AG09319 (cell line): ENCODE measurements around the gene MOK.

Source experiments
- DNase-seq: peaks from one replicate; pipeline ENCODE4 v3.0.0-alpha.2; 2010; ENCODE audit warnings: low read depth; ENCODE audit errors: extremely low read depth
- TF ChIP-seq, protein P1 (sequence below): IDR thresholded peaks from 2 replicates; pipeline ENCODE4 v1.5.1; 2011; ENCODE audit warnings: low read depth, mild to moderate bottlenecking, inconsistent platforms, low read length, moderate library complexity

MOK gene

DNA sequence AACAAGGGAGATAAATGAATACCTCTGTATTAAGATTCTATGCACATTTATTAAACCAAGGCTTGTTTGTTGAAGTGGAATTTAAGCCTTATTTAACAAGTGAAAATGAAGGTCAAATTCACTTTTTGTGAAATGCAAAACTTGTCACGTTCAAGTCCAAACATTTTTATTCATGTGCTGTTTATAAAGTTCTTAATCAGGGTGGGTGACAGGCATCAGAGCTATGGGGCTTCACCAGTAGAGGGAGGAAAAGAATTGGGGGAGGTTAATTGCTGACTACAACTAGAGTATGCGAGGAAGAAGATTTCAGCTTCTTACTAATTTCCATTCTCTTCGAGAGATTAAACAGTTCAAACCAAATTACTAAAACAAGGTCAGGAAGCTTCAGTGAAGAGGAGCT, 9.7 kb downstream of the MOK start:
- no peak for DNase-seq
- TF ChIP-seq, protein P1, sequence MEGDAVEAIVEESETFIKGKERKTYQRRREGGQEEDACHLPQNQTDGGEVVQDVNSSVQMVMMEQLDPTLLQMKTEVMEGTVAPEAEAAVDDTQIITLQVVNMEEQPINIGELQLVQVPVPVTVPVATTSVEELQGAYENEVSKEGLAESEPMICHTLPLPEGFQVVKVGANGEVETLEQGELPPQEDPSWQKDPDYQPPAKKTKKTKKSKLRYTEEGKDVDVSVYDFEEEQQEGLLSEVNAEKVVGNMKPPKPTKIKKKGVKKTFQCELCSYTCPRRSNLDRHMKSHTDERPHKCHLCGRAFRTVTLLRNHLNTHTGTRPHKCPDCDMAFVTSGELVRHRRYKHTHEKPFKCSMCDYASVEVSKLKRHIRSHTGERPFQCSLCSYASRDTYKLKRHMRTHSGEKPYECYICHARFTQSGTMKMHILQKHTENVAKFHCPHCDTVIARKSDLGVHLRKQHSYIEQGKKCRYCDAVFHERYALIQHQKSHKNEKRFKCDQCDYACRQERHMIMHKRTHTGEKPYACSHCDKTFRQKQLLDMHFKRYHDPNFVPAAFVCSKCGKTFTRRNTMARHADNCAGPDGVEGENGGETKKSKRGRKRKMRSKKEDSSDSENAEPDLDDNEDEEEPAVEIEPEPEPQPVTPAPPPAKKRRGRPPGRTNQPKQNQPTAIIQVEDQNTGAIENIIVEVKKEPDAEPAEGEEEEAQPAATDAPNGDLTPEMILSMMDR = peak; percentile 30

GRCh38 chr14:102293781-102294180, 11.2 kb downstream of the MOK start:
- TF ChIP-seq, protein P1 = no peak
- no peak for DNase-seq

GRCh38 chr14:102292441-102292840, 12.5 kb downstream of the MOK start:
- TF ChIP-seq, protein P1 = no peak
- DNase-seq = no peak

- TF ChIP-seq, protein P1 = no peak
- no peak for DNase-seq
Observed at GRCh38 chr14:102288139-102288538, 16.8 kb downstream of the MOK start.

DNA sequence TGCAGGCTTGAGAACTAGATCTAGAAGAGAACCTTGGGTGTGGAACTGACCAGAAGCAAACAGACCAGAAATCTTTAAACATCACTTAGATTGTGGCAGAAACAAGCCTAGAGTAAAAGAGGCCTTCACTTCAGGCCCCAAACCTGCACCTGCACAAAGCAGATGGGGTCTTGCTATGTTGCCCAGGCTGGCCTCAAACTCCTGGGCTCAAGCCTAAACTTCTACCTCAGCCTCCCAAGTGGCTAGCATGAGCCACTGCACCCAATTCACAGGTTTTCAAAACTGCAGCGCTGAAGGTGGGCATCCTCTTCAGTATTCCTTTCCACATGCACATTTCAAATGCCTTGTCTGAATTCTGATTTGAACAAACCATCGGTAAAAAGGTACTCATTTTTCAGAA, 19.9 kb downstream of the MOK start:
- TF ChIP-seq, protein P1 = no peak
- no peak for DNase-seq

- no peak for DNase-seq
- TF ChIP-seq, protein P1 = no peak
Observed at GRCh38 chr14:102283631-102284129, 21.3 kb downstream of the MOK start.

DNA sequence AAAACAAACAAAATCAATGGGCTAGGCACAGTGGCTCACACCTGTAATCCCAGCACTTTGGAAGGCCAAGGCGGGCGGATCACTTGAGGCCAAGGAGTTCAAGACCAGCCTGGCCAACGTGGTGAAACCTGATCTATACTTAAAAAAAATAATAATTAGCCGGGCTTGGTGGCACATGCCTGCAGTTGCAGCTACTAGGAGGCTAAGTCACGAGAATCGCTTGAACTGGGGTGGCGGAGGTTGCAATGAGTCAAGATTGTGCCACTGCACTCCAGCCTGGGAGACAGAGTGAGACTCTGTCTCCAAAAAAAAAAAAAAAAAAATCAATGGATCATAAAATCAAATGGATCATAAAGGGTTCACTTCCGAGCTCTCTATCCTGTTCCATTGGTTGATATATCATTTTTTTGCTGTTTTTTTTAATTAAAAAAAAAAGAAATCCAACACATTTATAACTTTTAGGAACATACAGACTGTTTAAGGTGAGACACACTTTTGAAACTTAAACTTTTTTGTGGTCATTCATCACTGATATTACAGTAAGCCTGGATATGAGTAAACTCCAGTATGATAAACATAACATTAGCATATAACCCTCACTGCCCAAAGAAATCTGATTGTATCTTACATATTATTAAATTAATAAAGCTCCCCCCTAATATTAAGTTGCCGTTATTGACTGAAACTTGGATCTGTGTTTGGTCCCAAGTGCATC, 22.1 kb downstream of the MOK start:
- DNase-seq = no peak
- TF ChIP-seq, protein P1 = no peak
